Measurements from ENCODE around the gene CASP2.

DNA sequence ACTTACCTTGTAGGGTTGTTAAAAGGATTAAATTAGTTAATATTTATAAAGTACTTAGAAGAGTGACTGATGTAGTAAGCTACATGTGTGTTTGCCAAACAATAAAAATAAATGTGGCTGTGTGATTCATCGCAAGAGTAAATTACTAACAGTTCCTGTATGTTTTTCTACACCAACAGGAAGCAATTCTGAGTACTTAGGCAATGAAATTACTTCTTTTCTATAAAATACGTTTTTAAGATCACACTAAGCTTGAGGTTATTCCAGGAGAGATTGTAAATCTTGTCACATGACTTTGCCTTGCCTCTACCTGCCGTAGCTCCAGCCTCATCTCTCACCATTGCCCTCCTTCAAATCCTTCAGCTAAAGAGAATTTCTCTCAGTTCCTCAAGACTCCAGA lies 43.0 kb upstream of the CASP2 start:
- TF ChIP-seq TAF1 (IDR thresholded peaks at IDR 0.05; ENCODE audit: low read depth, low read length) (no peak), POLR2A (IDR thresholded peaks at IDR 0.05; ENCODE audit: control extremely low read depth in 1 of 2, low read depth in 2 of 2, low read length in 2 of 2) (no peak), SP2 (IDR thresholded peaks at IDR 0.05; ENCODE audit: low read length) (no peak), TEAD4 (IDR thresholded peaks at IDR 0.05; ENCODE audit: low read depth, low read length) (no peak), JUN (IDR thresholded peaks at IDR 0.05; ENCODE audit: low read depth, low read length) (no peak), RXRA (IDR thresholded peaks at IDR 0.05; ENCODE audit: insufficient read depth, low read depth, low read length) (no peak), SRF (IDR thresholded peaks at IDR 0.05; ENCODE audit: low read depth, low read length) (no peak), RAD21 (IDR thresholded peaks at IDR 0.05 in 1 of 2, conservative IDR thresholded peaks at IDR 0.05 in 1 of 2; ENCODE audit: low read depth in 2 of 2, low read length in 2 of 2) (no peak), ASH2L (IDR thresholded peaks at IDR 0.05; ENCODE audit: low read length) (no peak)
- TF ChIP-seq, protein P1, sequence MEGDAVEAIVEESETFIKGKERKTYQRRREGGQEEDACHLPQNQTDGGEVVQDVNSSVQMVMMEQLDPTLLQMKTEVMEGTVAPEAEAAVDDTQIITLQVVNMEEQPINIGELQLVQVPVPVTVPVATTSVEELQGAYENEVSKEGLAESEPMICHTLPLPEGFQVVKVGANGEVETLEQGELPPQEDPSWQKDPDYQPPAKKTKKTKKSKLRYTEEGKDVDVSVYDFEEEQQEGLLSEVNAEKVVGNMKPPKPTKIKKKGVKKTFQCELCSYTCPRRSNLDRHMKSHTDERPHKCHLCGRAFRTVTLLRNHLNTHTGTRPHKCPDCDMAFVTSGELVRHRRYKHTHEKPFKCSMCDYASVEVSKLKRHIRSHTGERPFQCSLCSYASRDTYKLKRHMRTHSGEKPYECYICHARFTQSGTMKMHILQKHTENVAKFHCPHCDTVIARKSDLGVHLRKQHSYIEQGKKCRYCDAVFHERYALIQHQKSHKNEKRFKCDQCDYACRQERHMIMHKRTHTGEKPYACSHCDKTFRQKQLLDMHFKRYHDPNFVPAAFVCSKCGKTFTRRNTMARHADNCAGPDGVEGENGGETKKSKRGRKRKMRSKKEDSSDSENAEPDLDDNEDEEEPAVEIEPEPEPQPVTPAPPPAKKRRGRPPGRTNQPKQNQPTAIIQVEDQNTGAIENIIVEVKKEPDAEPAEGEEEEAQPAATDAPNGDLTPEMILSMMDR (IDR thresholded peaks at IDR 0.05; ENCODE audit: control extremely low read depth in 1 of 3, insufficient read depth in 1 of 3, low read depth in 1 of 3, low read length in 3 of 3) = no peak
- TF ChIP-seq, protein P2, sequence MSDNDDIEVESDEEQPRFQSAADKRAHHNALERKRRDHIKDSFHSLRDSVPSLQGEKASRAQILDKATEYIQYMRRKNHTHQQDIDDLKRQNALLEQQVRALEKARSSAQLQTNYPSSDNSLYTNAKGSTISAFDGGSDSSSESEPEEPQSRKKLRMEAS (IDR thresholded peaks at IDR 0.05) = no peak

Data from H1 (cell line).